GM23338 (cell line): Measurements from ENCODE around the gene PFN1. TPM values are rescaled to one million over a fixed set of nuclear protein-coding genes. Genes with fewer than 3 reads are reported as not detected.

ENCODE experiments used
- ATAC-seq: fragments of 200-7000 bp; cut with Tn5 transposase; 3 replicates; pipeline ENCODE4 v1.9.1; 2020
- DNase-seq: peaks from one replicate; pipeline ENCODE4 v3.0.0-alpha.2; 2015; ENCODE audit warnings: low spot score
- H2AFZ ChIP-seq: fragments of 200-600 bp; sonication (generic); 2 replicates; pipeline ENCODE4 v1.8.0; 2016; ENCODE audit warnings: antibody characterized with exemption, mild to moderate bottlenecking, moderate library complexity
- H3F3A ChIP-seq: fragments of 200-600 bp; sonication (generic); replicated peaks from 2 replicates; pipeline ENCODE4 v1.8.0; 2017; ENCODE audit warnings: antibody characterized with exemption, mixed run types, low read depth
- H3K27ac ChIP-seq: fragments of 200-600 bp; sonication (generic); 2 replicates; pipeline ENCODE4 v1.6.1; 2016; ENCODE audit warnings: low read depth
- H3K27me3 ChIP-seq: fragments of 200-600 bp; sonication (generic); 2 replicates; pipeline ENCODE4 v1.8.0; 2016; ENCODE audit warnings: mild to moderate bottlenecking, mixed run types, moderate library complexity; ENCODE audit not compliant: insufficient read depth
- H3K36me3 ChIP-seq: fragments of 200-600 bp; sonication (generic); 2 replicates; pipeline ENCODE4 v1.8.0; 2016; ENCODE audit warnings: mild to moderate bottlenecking; ENCODE audit not compliant: insufficient read depth
- H3K4me1 ChIP-seq: fragments of 200-600 bp; sonication (generic); 2 replicates; pipeline ENCODE4 v1.8.0; 2016; ENCODE audit warnings: mild to moderate bottlenecking, moderate library complexity; ENCODE audit not compliant: insufficient read depth
- H3K4me2 ChIP-seq: fragments of 200-600 bp; sonication (generic); 2 replicates; pipeline ENCODE4 v1.7.1; 2017; ENCODE audit warnings: mixed run types
- H3K4me3 ChIP-seq: fragments of 200-600 bp; sonication (generic); 2 replicates; pipeline ENCODE4 v1.6.1; 2016; ENCODE audit warnings: mixed run types
- H3K79me2 ChIP-seq: fragments of 200-600 bp; sonication (generic); replicated peaks from 2 replicates; pipeline ENCODE4 v1.8.0; 2017; ENCODE audit warnings: mild to moderate bottlenecking; ENCODE audit not compliant: insufficient read depth
- H3K9me2 ChIP-seq: fragments of 200-600 bp; sonication (generic); 2 replicates; pipeline ENCODE4 v1.8.0; 2017; ENCODE audit not compliant: insufficient read depth
- H4K20me1 ChIP-seq: fragments of 200-600 bp; sonication (generic); replicated peaks from 2 replicates; pipeline ENCODE4 v1.8.0; 2017; ENCODE audit warnings: mild to moderate bottlenecking; ENCODE audit not compliant: insufficient read depth
- H3K27ac Mint-ChIP-seq: 2 replicates; pipeline ENCODE4 v1.8.0; 2020; ENCODE audit warnings: inconsistent platforms, mild to moderate bottlenecking, moderate library complexity, mixed read lengths
- H3K27me3 Mint-ChIP-seq: 3 replicates; pipeline ENCODE4 v1.8.0; 2022; ENCODE audit warnings: low read depth, mild to moderate bottlenecking, moderate library complexity, mixed read lengths, inconsistent platforms; ENCODE audit not compliant: insufficient read depth, poor library complexity
- H3K36me3 Mint-ChIP-seq: 3 replicates; pipeline ENCODE4 v1.8.0; 2021; ENCODE audit warnings: low read depth, mild to moderate bottlenecking, inconsistent platforms, moderate library complexity, mixed read lengths
- H3K4me1 Mint-ChIP-seq: 3 replicates; pipeline ENCODE4 v1.8.0; 2020; ENCODE audit warnings: mild to moderate bottlenecking, inconsistent platforms, mixed read lengths
- H3K4me3 Mint-ChIP-seq: 3 replicates; pipeline ENCODE4 v1.8.0; 2021; ENCODE audit warnings: moderate library complexity, mild to moderate bottlenecking, inconsistent platforms, mixed read lengths
- H3K9me3 Mint-ChIP-seq: 3 replicates; pipeline ENCODE4 v1.8.0; 2020; ENCODE audit warnings: moderate library complexity, mild to moderate bottlenecking, inconsistent platforms, mixed read lengths
- CREB1 ChIP-seq: fragments of 250-450 bp; sonication (Bioruptor Pico); IDR thresholded peaks from 2 replicates; pipeline ENCODE4 v1.5.0; 2020; ENCODE audit warnings: low read depth, mild to moderate bottlenecking, moderate library complexity
- CTCF ChIP-seq, 2 experiments: fragments of 200-600 bp in 1 of 2; sonication (generic) in 1 of 2; conservative IDR thresholded peaks; 2 replicates each; pipeline versions ENCODE4 v1.5.1 to v1.6.1; 2016 to 2017; ENCODE audit warnings: antibody characterized with exemption in 2 of 2, low read depth in 2 of 2, mild to moderate bottlenecking in 2 of 2, moderate library complexity in 1 of 2
- EZH2 ChIP-seq: fragments of 200-600 bp; sonication (generic); IDR thresholded peaks from one replicate; pipeline ENCODE4 v1.8.0; 2017; ENCODE audit warnings: antibody characterized with exemption, mild to moderate bottlenecking, low read depth; ENCODE audit not compliant: unreplicated experiment
- JUNB ChIP-seq: IDR thresholded peaks from one replicate; pipeline ENCODE4 v1.6.1; 2016; ENCODE audit warnings: antibody characterized with exemption; ENCODE audit not compliant: unreplicated experiment
- NANOG ChIP-seq: IDR thresholded peaks from 2 replicates; pipeline ENCODE4 v1.6.1; 2016; ENCODE audit warnings: antibody characterized with exemption, borderline replicate concordance
- POLR2AphosphoS5 ChIP-seq: IDR thresholded peaks from 2 replicates; pipeline ENCODE4 v1.6.1; 2016; ENCODE audit warnings: antibody characterized with exemption, low read depth
- STAT1 ChIP-seq: IDR thresholded peaks from one replicate; pipeline ENCODE4 v1.6.1; 2016; ENCODE audit warnings: antibody characterized with exemption; ENCODE audit not compliant: unreplicated experiment
- ZNF114 ChIP-seq: fragments of 250-450 bp; sonication (Bioruptor Pico); IDR thresholded peaks from 2 replicates; pipeline ENCODE4 v1.5.0; 2020; ENCODE audit warnings: mild to moderate bottlenecking, moderate library complexity
- ZNF331 ChIP-seq: fragments of 250-450 bp; sonication (Bioruptor Pico); IDR thresholded peaks from 2 replicates; pipeline ENCODE4 v1.5.0; 2020; ENCODE audit warnings: low read depth, mild to moderate bottlenecking, moderate library complexity
- polyA plus RNA-seq: library from polyadenylated mRNA; unstranded; fragments of >200 nt; fragmentation: Nextera tagmentation; extraction: Ambion mirVana; gene quantifications from 2 replicates; pipeline ENCODE4 v1.2.1, GENCODE V29; 2016
- total RNA-seq: library from RNA; depleted of rRNA; stranded (reverse); fragments of >200 nt; shearing (Covaris generic); gene quantifications from 2 replicates; pipeline ENCODE4 v1.2.3, GENCODE V29; 2014
- TF ChIP-seq, protein P1 (sequence below): IDR thresholded peaks from 2 replicates; pipeline ENCODE4 v1.6.1; 2016; ENCODE audit warnings: antibody characterized with exemption
- TF ChIP-seq, protein P2 (sequence below): IDR thresholded peaks from one replicate; pipeline ENCODE4 v1.6.1; 2018; ENCODE audit warnings: antibody characterized with exemption; ENCODE audit not compliant: unreplicated experiment

Gene PFN1
- total and polyA plus RNA-seq, 2 experiments from 2014 or later: 2,002 to 3,709 TPM

DNA sequence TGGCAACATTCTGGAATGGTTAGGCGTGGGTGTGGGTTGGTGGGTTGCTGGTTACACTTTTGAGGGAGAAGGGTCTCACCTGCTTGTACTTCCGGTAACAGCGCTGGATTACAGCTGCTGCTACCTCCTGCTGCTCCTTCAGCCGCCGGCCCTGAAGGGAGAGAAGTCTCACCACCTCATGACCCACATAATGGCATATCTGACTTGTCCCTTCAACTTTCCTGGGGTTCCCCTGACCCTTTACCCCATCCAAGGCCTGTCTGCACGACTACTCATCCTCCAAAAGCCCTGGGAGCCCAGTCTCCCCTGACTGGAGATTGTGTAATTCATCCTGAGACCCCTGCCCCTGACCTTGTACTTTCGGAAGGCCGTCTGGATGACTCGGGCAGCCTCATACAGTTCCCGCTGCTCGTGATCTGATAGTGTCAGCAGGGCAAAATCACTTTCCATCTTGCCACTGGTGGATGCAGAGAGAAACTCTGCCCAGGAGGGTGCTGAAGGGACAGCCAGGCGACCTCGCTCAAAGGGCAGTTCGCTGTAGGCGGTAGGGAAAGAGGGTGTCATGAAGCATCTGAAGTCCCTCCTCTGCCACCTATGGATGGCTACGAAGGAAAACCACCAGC, 21.3 kb upstream of the PFN1 start (continued):
- TF ChIP-seq, protein P1, sequence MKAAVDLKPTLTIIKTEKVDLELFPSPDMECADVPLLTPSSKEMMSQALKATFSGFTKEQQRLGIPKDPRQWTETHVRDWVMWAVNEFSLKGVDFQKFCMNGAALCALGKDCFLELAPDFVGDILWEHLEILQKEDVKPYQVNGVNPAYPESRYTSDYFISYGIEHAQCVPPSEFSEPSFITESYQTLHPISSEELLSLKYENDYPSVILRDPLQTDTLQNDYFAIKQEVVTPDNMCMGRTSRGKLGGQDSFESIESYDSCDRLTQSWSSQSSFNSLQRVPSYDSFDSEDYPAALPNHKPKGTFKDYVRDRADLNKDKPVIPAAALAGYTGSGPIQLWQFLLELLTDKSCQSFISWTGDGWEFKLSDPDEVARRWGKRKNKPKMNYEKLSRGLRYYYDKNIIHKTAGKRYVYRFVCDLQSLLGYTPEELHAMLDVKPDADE: no peak
- TF ChIP-seq JUNB: no peak
- TF ChIP-seq, protein P2, sequence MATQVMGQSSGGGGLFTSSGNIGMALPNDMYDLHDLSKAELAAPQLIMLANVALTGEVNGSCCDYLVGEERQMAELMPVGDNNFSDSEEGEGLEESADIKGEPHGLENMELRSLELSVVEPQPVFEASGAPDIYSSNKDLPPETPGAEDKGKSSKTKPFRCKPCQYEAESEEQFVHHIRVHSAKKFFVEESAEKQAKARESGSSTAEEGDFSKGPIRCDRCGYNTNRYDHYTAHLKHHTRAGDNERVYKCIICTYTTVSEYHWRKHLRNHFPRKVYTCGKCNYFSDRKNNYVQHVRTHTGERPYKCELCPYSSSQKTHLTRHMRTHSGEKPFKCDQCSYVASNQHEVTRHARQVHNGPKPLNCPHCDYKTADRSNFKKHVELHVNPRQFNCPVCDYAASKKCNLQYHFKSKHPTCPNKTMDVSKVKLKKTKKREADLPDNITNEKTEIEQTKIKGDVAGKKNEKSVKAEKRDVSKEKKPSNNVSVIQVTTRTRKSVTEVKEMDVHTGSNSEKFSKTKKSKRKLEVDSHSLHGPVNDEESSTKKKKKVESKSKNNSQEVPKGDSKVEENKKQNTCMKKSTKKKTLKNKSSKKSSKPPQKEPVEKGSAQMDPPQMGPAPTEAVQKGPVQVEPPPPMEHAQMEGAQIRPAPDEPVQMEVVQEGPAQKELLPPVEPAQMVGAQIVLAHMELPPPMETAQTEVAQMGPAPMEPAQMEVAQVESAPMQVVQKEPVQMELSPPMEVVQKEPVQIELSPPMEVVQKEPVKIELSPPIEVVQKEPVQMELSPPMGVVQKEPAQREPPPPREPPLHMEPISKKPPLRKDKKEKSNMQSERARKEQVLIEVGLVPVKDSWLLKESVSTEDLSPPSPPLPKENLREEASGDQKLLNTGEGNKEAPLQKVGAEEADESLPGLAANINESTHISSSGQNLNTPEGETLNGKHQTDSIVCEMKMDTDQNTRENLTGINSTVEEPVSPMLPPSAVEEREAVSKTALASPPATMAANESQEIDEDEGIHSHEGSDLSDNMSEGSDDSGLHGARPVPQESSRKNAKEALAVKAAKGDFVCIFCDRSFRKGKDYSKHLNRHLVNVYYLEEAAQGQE: no peak
- TF ChIP-seq CTCF (conservative IDR thresholded peaks at IDR 0.05; ENCODE audit: low read depth in 2 of 2): no peak

DNA sequence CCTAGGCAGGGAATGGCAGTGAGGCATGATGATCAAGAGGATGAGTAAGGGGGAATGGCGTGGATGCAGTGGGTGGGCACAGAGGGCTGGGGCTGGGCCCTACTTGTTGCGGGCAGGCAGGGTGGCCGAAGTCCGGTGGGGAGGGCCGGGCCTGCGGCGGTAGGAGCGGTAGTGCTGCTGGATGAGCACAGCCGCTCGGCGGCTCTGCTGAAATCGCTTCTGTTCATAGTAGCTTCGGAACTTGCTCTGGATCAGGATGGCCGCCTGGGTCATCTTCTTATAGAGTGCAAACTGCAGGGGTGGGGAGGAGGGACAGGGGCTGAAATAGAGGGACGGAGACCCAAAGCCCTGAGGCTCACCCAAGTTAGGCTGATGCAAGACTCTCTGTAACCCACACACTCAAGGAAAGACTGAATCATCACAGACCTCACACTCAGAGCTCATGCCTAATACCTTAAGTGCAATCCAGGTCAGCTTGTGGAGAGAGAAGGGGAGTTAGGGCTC, 20.8 kb upstream of the PFN1 start:
- H3K79me2 ChIP-seq: peaks cover 34% of the 10 kb centered on the region
- no peak overlapping the region for H3K4me3 Mint-ChIP-seq
- H2AFZ ChIP-seq: peak overlapping the region; percentile 63; the same call in 1 of the 2 replicates
- H3K4me1 ChIP-seq: peaks cover 26% of the 10 kb centered on the region
- H3F3A ChIP-seq: peaks cover 19% of the 10 kb centered on the region; the same call in 1 of the 2 replicates
- peaks cover 64% of the 10 kb centered on the region for H3K36me3 Mint-ChIP-seq
- peaks cover 35% of the 10 kb centered on the region for H3K4me1 Mint-ChIP-seq
- peak overlapping the region; percentile 59 for H3K4me3 ChIP-seq
- peak overlapping the region; percentile 97 for H3K27ac ChIP-seq
- H4K20me1 ChIP-seq: 0 out of 2 replicates have a peak, but pooled peaks cover 9% of the 10 kb centered on the region
- peak overlapping the region; percentile 99 for H3K4me2 ChIP-seq
- peaks cover 33% of the 10 kb centered on the region for H3K27me3 Mint-ChIP-seq
- no peak overlapping the region for H3K27ac Mint-ChIP-seq
- peaks cover 12% of the 10 kb centered on the region for H3K27me3 ChIP-seq
- no peaks in the 10 kb centered on the region; the same call in 1 of the 2 replicates for H3K36me3 ChIP-seq
- DNase-seq (no peak), ATAC-seq (no peak)
- TF ChIP-seq ZNF331 (CRISPR knock-in tag) (no peak), NANOG (no peak), JUNB (no peak), EZH2 (no peak), CREB1 (no peak), STAT1 (no peak), ZNF114 (CRISPR knock-in tag) (no peak), POLR2AphosphoS5 (no peak; the same call in 1 of the 2 replicates)
- TF ChIP-seq, protein P1: no peak
- TF ChIP-seq, protein P2: no peak
- H3K9me2 ChIP-seq: no peaks in the 10 kb centered on the region
- H3K9me3 Mint-ChIP-seq: peaks cover 17% of the 10 kb centered on the region
